ENCODE data around the gene HAAO.
A peak's percentile ranks its signal among the peaks of the same experiment; 100 is the strongest.
"Not testable (repeated sequence)": the region's sequence is repeated elsewhere in the genome, so short reads cannot be mapped to it uniquely, and the experiment has no call there.

HAAO gene

GRCh38 chr2:42752816-42753813, 39.3 kb downstream of the HAAO start:
- peak in 19 of 56 donors; percentile 14 to 64 (median 31) for DNase-seq

DNA sequence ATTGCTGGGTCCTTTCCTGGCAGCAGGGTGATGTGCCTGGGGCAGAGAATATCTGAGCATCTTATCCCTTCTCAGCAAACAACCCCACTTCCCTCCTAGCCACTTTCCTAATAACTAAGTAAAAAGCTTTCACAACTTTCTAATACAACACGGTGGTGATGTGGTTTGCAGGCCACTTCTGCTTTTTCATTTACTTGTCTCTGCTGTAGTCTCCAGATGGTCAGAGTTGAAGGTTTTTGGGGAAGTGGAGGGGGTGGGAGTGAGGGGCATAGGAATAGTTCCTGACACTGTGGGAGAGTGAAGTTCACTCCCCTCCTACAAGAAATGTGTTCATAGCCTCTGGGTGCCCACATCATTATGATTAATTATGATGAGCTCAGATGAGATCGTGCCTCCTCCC, 40.1 kb downstream of the HAAO start:
- DNase-seq: peak in 2 of 56 donors; percentile 10 to 35

DNA sequence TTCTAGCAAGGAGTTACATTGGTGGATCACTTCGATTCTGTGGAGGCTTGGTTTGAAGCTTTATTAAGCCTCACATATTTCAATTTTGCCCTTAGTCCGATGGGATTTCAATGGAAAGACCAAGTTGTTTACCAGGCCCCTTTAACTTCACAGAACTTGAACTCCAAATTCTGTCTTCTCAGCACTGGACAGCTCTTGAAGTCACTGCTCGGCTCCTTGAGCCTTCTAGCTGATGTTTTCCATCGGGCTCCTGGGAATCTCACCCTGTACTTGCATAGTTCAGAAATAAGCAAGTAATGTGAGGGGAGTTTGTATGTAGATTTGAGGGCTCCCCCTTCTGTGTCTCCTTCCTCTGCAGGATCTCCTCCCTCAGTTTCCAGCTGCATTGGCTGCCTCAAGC, 43.5 kb downstream of the HAAO start:
- DNase-seq: no peak

- no peak for DNase-seq
Observed at GRCh38 chr2:42747422-42747821, 45.0 kb downstream of the HAAO start.

DNA sequence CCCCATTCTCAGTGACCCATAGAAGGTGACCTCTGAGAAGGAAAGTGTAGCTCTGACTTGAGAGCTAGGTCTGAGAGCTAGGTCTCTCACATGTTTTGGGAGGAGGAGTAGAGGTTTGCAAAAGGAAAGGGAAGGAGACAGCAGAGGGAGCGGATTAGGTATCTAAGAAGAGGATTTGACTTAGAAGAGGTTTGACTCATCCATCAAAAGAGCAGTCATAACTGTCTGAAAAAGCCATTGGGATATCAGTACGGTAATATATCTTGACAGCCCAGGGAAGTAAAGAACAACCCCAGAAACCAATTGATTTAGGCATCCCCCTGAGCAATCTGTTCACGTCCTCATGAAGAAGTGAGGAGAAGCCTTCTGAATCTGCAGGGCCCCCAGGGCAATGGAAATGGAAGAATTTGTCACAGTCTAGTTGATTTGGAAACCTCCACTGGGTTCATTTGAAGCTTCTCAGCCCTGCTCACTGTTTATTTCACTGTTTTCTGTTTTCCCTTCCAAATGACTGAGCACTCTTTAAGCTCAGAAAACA, 47.8 kb downstream of the HAAO start:
- DNase-seq: no peak

DNA sequence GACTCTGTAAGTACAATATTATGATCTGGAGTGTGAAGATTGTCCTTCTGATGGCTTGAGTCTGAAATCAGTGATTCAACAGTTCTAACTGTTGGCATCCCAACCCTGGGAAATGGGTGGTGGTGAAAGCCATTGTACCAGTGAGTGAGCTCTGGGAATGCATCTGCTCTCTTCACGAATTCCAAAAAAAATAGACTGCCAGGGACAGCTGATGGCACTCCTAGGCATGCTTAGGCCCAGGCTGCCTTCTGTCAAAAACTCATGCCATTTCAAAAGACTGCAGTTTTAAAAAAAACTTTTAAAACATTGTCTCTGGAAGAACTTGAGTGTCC, 48.8 kb downstream of the HAAO start:
- no peak for DNase-seq

- DNase-seq: no peak
Observed at GRCh38 chr2:42742740-42743658, 49.4 kb downstream of the HAAO start.

DNA sequence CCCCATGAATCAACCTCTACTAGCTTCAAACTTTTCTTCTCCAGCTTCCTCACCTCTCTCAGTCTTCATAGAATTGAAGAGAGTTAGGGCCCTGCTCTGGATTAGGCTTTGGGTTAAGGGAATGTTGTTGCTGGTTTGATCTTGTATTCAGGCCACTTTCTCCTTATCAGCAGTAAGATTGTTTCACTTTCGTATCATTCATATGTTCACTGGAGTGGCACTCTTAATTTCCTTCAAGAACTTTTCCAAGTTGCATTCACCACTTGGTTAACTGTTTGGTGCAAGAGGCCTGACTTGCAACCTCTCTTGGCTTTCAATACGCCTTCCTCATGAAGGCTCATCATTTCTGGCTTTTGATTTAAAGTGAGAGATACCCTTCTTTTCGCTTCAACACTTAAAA, 51.2 kb downstream of the HAAO start:
- no peak for DNase-seq

GRCh38 chr2:42736598-42737322, 55.6 kb downstream of the HAAO start:
- DNase-seq: no peak

- no peak for DNase-seq
Observed at GRCh38 chr2:42733852-42734251, 58.5 kb downstream of the HAAO start.

DNA sequence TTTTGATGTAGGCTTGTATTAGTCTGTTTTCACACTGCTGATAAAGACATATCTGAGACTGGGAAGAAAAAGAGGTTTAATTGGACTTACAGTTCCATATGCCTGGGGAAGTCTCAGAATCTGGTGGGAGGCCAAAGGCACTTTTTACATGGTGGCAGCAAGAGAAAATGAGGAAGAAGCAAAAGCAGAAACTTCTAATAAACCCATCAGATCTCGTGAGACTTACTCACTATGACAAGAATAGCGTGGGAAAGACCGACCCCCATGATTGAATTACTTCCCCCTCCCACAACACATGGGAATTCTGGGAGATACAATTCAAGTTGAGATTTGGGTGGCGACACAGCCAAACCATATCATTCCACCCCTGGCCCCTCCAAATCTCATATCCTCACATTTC, 61.1 kb downstream of the HAAO start:
- DNase-seq: not testable (repeated sequence)

GRCh38 chr2:42726680-42727079, 65.7 kb downstream of the HAAO start:
- no peak for DNase-seq

GRCh38 chr2:42725657-42726056, 66.7 kb downstream of the HAAO start:
- peak in 3 of 56 donors; percentile 2 to 5 (median 4) for DNase-seq

GRCh38 chr2:42724886-42725285, 67.5 kb downstream of the HAAO start:
- DNase-seq: no peak

GRCh38 chr2:42723465-42723864, 68.9 kb downstream of the HAAO start:
- DNase-seq: no peak

DNA sequence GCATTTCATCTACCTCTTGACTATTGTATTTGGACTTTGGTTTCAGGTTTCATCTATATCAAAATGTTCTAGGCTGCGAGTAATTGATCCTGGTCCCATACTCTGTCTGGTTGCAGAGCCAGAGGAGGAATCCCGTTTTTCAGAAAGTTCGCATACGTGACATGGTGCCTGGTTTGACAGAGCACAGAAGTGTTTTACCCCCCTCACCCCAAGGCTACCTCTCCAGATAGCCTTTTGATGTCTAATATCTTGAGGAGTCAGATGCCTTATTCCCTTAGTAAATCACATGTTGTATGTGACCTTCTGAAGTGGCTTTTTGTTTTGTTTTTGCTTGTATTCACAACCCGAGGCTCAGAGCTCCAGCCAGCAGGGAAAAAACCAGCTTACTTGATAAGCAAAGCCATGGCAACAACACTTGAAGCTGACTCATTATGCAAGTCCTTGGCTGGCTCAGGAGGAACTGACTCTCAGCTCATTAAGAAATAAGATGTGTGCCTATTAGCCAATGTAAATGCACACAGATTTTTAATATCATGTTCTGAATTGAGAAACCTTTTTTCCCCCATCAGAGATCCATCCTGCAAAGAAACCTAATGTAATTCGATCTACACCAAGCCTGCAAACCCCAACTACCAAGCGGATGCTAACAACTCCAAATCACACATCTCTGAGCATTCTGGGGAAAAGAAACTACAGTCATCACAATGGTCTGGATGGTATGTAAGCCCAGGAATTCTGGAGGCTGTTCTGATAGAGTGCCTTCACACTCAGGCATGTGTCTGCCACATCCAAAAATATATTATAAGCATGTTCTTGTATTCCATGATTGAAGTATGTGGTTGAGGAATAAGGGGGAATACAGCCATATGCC, 69.8 kb downstream of the HAAO start:
- peak in 22 of 56 donors; percentile 2 to 45 (median 21) for DNase-seq

- DNase-seq: no peak
Observed at GRCh38 chr2:42721898-42722297, 70.5 kb downstream of the HAAO start.
